ENCODE measurements around the gene TRMT44.
A peak's percentile ranks its signal among the peaks of the same experiment; 100 is the strongest.

- TF ChIP-seq ZFP37 (CRISPR knock-in tag; IDR thresholded peaks at IDR 0.05; ENCODE audit: borderline replicate concordance) (no peak), ZFP36 (IDR thresholded peaks at IDR 0.05; ENCODE audit: borderline replicate concordance, low read depth, low read length, partially characterized antibody) (no peak), CBX5 (CRISPR knock-in tag; IDR thresholded peaks at IDR 0.05; ENCODE audit: borderline replicate concordance) (no peak), CEBPB (IDR thresholded peaks at IDR 0.05; ENCODE audit: borderline replicate concordance, low read depth, low read length) (peak; percentile 12; the same call in 1 of the 2 replicates), HNRNPLL (IDR thresholded peaks at IDR 0.05; ENCODE audit: low read depth, low read length, poor library complexity, severe bottlenecking) (no peak), ATF3 (CRISPR knock-in tag; IDR thresholded peaks at IDR 0.05) (no peak), EZH2 (conservative IDR thresholded peaks at IDR 0.05; ENCODE audit: low read depth, low read length) (no peak), KDM1A (CRISPR knock-in tag; IDR thresholded peaks at IDR 0.05) (no peak)
Observed at GRCh38 chr4:8478801-8479744, 38.5 kb downstream of the TRMT44 start.
